GM19351 (cell line): Measurements from ENCODE around the gene S100PBP.

Source experiments
- ATAC-seq: cut with Tn5 transposase; IDR thresholded peaks from one replicate; pipeline ENCODE4 v1.9.1; 2021; ENCODE audit warnings: mild to moderate bottlenecking, moderate library complexity; ENCODE audit not compliant: unreplicated experiment

The S100PBP gene

DNA sequence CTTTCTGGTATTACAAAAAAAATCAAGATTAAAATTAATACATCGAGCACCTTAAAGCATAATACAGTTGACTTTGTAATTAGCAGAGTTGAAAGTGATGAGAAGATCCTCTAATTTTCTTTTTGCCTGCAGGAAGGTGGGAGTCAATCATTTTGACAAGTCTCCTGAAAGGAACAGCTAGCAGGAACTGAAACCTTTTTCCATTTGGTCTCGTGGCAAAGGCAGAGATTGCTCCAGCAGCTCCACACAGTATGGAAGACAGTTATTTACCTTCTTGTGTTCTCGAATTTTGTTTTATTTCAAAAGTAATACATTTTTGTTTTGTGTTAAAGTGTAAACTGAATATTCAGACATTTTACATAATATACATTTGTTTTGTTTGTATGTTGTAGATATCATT, 7.7 kb downstream of the S100PBP start:
- ATAC-seq: no peak

- ATAC-seq: no peak
Measured at GRCh38 chr1:32828341-32828740, 10.9 kb downstream of the S100PBP start.

DNA sequence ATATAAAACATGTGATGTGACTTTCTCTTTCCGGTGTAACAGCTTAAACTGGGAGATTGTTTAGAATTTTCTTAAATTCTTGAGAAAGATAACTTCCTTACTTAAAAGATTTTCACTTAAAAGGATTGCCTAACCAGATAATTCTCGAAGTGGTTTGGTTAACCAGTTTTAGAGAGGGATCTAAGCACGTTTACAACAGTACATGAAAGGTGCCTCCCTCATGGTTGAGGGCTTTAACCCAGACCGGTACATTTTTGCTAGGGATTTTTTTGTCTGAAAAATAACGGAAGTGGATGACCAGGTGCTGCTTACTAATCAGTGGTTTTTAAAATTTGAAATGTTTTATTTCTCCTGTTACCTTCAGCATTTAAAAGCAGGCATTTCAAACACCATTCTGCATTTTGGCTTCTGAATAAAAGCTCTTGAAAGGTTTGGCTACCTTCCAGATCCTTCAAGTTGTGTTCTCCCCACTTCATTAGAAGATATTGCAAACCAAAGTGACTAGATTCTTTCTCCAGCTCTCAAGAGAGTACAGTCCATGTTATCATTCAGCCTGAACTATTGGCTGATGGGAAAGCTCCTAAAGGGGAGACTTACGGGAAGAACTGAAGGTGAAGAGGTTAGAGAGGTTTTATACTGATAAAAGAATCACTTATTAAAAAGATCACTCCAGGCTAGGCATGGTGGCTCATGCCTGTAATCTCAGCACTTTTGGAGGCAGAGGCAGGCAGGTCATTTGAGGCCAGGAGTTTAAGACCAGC, 12.8 kb downstream of the S100PBP start:
- ATAC-seq: no peak

GRCh38 chr1:32831878-32832277, 14.4 kb downstream of the S100PBP start:
- no peak for ATAC-seq

GRCh38 chr1:32848354-32849063, 31.1 kb downstream of the S100PBP start:
- ATAC-seq: no peak

DNA sequence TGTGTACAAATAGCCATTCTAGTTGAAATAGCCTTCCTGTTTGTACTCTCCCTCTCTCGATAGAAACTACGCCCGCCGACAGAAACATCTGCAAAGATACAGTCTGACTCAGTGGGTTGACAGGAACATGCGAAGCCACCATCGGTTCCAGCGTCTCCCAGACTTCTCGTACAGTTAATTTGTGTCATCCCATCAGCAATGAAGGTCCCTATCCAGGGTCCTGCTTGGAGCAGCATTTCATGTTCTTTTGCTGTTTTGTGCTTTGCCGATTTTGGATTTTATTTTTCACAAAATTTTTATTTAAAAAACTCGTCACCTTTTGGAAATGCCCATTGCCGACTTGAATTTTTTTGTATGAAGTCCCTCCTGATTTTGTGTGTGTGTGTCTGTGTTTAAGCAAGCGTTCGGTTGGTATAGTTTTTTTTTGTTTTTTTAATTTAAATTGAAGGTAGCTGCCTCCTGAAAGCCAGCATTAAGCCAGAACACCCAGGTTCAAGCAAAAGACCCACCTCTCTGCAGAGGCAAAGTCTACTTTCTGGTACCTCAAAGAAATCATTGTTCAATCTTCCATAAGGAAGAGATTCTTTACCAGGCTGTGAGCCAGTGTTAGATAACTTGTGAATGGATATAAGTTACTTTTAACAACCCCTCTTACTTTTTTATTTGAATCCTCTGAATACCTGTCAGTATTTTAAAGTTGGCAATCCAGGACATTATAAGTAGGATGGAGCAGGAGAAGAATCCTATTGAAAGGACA, 38.6 kb downstream of the S100PBP start:
- ATAC-seq: no peak

- no peak for ATAC-seq
Measured at GRCh38 chr1:32858136-32858535, 40.7 kb downstream of the S100PBP start.

DNA sequence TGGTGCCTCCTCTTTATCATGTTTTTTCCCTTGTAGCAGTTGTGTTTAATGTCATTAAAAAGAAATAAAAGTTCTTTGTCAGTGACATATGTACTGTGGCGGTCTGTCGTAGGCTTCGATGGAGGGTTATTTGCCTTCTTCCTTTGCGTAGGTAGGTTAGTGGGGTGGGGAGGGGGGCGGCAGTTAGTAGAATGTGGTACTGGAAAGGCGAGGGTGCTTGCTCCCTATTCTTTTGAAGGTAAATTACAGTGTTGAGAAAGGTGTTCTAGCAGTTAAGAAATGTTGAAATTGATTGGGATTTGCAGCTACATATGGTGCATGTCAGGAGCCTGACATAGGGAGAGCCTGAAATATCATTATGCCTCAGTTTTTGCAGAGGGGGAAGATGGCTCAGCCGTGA, 41.3 kb downstream of the S100PBP start:
- no peak for ATAC-seq

DNA sequence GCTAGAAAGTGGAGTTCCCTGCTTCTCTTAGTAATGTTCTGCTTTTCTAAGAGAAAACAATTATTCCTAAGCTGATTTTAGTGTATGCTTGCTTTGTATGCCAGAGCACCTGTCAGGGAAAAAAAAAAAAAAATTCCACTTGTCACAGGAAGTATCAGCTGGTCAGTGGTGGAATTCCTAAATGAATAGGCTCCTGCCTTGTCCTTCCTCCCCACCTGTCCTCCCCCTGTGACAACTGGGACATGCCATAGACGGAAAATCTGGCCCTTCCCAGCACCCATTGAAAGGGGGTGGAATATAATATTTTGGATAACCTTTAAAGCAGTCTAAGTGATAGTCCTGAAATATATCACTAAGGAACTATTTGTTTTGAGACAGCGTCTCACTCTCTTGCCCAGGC, 42.5 kb downstream of the S100PBP start:
- ATAC-seq: no peak

- ATAC-seq: no peak
Measured at GRCh38 chr1:32860566-32860965, 43.1 kb downstream of the S100PBP start.

- ATAC-seq: no peak
Measured at GRCh38 chr1:32861904-32862695, 44.6 kb downstream of the S100PBP start.

DNA sequence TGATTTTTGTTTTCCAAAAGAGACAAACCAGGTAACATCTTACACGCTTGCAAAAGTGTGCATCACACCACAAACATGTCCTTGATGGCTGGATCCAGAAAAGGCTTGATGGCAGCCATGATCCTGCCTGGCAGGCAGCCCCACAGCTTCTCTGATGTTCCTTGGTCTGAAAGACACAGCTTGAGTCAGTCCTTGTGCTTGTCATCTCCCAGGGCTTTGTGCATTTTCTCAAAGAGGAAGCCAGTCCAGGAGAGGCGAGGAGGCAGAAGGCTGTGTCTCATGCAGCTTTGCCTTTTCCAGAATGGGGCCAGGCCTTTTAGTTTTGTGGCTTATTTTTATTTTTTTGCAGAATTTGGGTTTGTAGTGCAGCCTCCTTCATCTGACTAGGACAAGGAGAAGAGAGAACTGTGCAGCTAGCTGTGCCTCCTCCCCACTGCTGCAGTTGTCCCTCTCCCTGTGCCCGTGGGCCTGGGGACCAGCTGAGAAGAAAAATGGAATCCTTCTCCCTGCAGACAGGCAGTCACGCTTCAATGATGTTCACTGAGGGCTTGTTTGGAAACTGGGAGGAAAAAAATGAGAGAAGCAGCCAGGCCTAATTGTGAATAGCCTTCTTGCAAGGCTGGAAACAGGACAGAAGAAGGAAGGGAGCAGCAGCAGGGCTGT, 45.9 kb downstream of the S100PBP start:
- no peak for ATAC-seq

GRCh38 chr1:32863881-32864245, 46.4 kb downstream of the S100PBP start:
- ATAC-seq: no peak

DNA sequence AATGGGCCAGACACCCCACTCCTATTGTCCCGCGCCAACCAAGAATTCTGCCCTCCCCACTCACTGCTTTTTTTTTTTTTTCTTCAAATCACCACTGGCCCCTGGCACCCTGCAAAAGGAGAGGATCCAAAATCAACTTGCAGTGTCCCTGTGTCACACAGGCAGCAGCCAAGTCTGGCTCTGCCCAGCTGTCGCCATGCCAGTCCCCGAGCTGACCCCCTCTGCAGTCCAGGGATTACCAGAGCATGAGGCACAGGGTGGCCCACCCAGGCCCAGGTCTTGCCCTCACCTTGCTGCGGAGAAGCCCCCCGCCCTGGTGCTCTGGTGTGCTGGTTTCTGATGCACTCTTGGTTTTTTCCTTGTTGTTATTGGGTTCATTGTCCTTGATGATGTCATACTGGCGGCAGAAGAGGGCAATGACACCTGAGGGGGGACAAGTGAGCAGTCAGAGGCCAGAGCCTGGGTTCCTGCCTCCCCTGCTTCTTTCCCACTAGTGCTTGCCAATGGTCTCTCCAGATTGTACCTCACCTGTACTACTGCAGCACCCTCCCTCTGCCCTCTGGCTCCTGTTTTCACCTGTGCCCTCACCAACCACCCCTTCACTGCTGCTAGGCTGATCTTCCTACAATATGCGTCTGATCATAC, 47.0 kb downstream of the S100PBP start:
- ATAC-seq: no peak

GRCh38 chr1:32865639-32866405, 48.4 kb downstream of the S100PBP start:
- ATAC-seq: no peak

- ATAC-seq: no peak
Measured at GRCh38 chr1:32867151-32867550, 49.7 kb downstream of the S100PBP start.

GRCh38 chr1:32867671-32868070, 50.2 kb downstream of the S100PBP start:
- ATAC-seq: no peak

- ATAC-seq: no peak
Measured at GRCh38 chr1:32868085-32868484, 50.6 kb downstream of the S100PBP start.

DNA sequence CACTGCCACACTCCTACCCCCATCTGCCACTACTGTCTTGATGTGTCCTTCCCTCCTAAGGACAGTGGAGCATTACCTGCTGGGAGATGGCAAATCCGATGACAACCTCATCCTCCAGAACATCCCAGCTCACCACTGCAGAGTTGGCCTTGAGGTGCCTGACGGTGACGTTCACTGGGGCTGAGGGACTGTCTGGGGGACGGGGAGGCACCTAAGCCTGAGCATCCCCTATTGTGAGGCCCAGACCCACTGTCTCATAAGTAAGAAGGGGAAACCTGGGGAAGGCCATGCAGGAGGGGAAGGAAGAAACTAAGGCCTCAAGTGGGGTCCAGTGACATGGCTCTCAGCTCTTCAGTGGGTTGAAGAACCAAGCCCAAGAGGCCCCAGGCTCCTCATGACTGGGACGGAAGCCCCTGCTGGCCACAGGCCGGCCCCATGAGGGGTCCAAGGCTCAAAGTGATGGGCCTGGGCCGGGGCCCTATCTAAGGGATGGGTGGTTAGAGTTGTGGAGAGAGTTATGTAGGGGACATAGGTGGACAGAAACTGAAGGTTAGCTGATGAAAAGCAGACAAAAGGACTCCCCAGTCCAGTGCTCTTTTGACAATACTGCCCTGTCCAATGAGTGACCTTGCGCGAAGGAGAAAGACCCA, 51.5 kb downstream of the S100PBP start:
- no peak for ATAC-seq
